GM12878 (cell line): ENCODE measurements around the gene UBP1. TPM values are rescaled to one million over a fixed set of nuclear protein-coding genes. Genes with fewer than 3 reads are reported as not detected.

ENCODE experiments used
- ATAC-seq: fragments of 200-7000 bp; cut with Tn5 transposase; 3 replicates; pipeline ENCODE4 v1.9.1; 2020; ENCODE audit warnings: mild to moderate bottlenecking, moderate library complexity
- BruUV-seq: library from RNA; stranded (reverse); fragments of 400-500 nt; replicated peaks from 2 replicates; lab custom pipeline; 2021; lab: Mats Ljungman, UMichigan
- CTCF ChIA-PET: fragments of 300-600 bp; sonication (Branson Sonifier 250); formaldehyde crosslinking; extraction: SDS; loops from one replicate; lab custom pipeline; 2021; ENCODE audit warnings: inconsistent platforms; lab: Yijun Ruan, JAX
- POLR2A ChIA-PET: fragments of 350-600 bp; formaldehyde crosslinking; extraction: SDS; loops from one replicate; lab custom pipeline; 2021; ENCODE audit warnings: inconsistent platforms; lab: Charles Lee
- RAD21 ChIA-PET: fragments of 300-600 bp; sonication (Branson Sonifier 250); formaldehyde crosslinking; loops from one replicate; lab custom pipeline; 2023; ENCODE audit warnings: antibody characterized with exemption; ENCODE audit not compliant: unreplicated experiment; lab: Charles Lee
- SMC1A ChIA-PET: fragments of 300-600 bp; sonication (Branson Sonifier 250); formaldehyde crosslinking; loops from one replicate; lab custom pipeline; 2023; ENCODE audit not compliant: unreplicated experiment, uncharacterized antibody; lab: Charles Lee
- DNase-seq: peaks from one replicate; pipeline ENCODE4 v3.0.0-alpha.2; 2011; ENCODE audit warnings: low read depth, low spot score
- FAIRE-seq: peaks from 3 replicates; lab custom pipeline; 2011; peaks lifted over from hg19 to GRCh38; lab: Jason Lieb, UNC
- H2AFZ ChIP-seq: 2 replicates; pipeline ENCODE4 v1.6.0; 2011; ENCODE audit warnings: low read depth, low read length, control low read depth; ENCODE audit not compliant: control insufficient read depth
- H3K27ac ChIP-seq: 2 replicates; pipeline ENCODE4 v1.5.1; 2011; ENCODE audit warnings: control low read depth; ENCODE audit not compliant: control insufficient read depth, insufficient read depth
- H3K27me3 ChIP-seq, 2 experiments: replicated peaks in 1 of 2; 2 replicates each; pipeline versions ENCODE4 v1.6.0 to v1.6.1; 2011; ENCODE audit warnings: low read length in 1 of 2; ENCODE audit not compliant: control insufficient read depth in 2 of 2, insufficient read depth in 2 of 2
- H3K36me3 ChIP-seq, 2 experiments: 2 replicates each; pipeline ENCODE4 v1.5.1; 2011; ENCODE audit warnings: low read length in 1 of 2; ENCODE audit not compliant: control insufficient read depth in 2 of 2, insufficient read depth in 2 of 2
- H3K4me1 ChIP-seq: 2 replicates; pipeline ENCODE4 v1.6.1; 2011; ENCODE audit warnings: mild to moderate bottlenecking, low read length, moderate library complexity, mixed read lengths; ENCODE audit not compliant: control insufficient read depth, insufficient read depth
- H3K4me2 ChIP-seq: 2 replicates; pipeline ENCODE4 v1.6.0; 2011; ENCODE audit warnings: control low read depth; ENCODE audit not compliant: control insufficient read depth, insufficient read depth
- H3K4me3 ChIP-seq: fragments of 200-600 bp; sonication (generic); 2 replicates; pipeline ENCODE4 v1.5.1; 2016
- H3K79me2 ChIP-seq: 2 replicates; pipeline ENCODE4 v1.6.0; 2011; ENCODE audit warnings: low read length; ENCODE audit not compliant: control insufficient read depth, insufficient read depth
- H3K9ac ChIP-seq: 2 replicates; pipeline ENCODE4 v1.8.0; 2011; ENCODE audit warnings: low read length, control low read depth, mixed read lengths; ENCODE audit not compliant: control insufficient read depth, insufficient read depth
- H3K9me3 ChIP-seq: replicated peaks from 3 replicates; pipeline ENCODE4 v1.5.1; 2011; ENCODE audit warnings: mild to moderate bottlenecking, low read length; ENCODE audit not compliant: control insufficient read depth, insufficient read depth
- H4K20me1 ChIP-seq: 2 replicates; pipeline ENCODE4 v1.6.0; 2011; ENCODE audit not compliant: control insufficient read depth, insufficient read depth
- CBFB ChIP-seq: IDR thresholded peaks from 2 replicates; pipeline ENCODE4 v1.6.1; 2016; ENCODE audit warnings: antibody characterized with exemption, low read depth
- CREB1 ChIP-seq: IDR thresholded peaks from 2 replicates; pipeline ENCODE4 v1.6.1; 2012; ENCODE audit warnings: low read depth, mild to moderate bottlenecking, inconsistent platforms
- GABPA ChIP-seq: IDR thresholded peaks from 2 replicates; pipeline ENCODE4 v1.6.1; 2014; ENCODE audit warnings: antibody characterized with exemption, low read depth, mild to moderate bottlenecking, inconsistent platforms
- JUND ChIP-seq: IDR thresholded peaks from 2 replicates; pipeline ENCODE4 v1.6.1; 2012; ENCODE audit warnings: low read depth, mild to moderate bottlenecking, low read length, improper control_type of control experiment, moderate library complexity
- LARP7 ChIP-seq: fragments of 450-650 bp; IDR thresholded peaks from 2 replicates; pipeline ENCODE4 v1.6.1; 2017; ENCODE audit warnings: mild to moderate bottlenecking
- MEF2B ChIP-seq: fragments of 450-650 bp; IDR thresholded peaks from 2 replicates; pipeline ENCODE4 v1.6.1; 2018; ENCODE audit warnings: mild to moderate bottlenecking, moderate library complexity; ENCODE audit not compliant: partially characterized antibody, poor library complexity, severe bottlenecking
- MYB ChIP-seq: fragments of 150-350 bp; IDR thresholded peaks from 2 replicates; pipeline ENCODE4 v1.6.1; 2014; ENCODE audit warnings: mild to moderate bottlenecking, low read depth, low read length, borderline replicate concordance
- PAX5 ChIP-seq: IDR thresholded peaks from 2 replicates; pipeline ENCODE4 v1.6.1; 2011; ENCODE audit warnings: low read depth, low read length, borderline replicate concordance
- RBBP5 ChIP-seq: fragments of 200-600 bp; sonication (generic); conservative IDR thresholded peaks from 2 replicates; pipeline ENCODE4 v1.6.1; 2016
- SPI1 ChIP-seq: IDR thresholded peaks from 2 replicates; pipeline ENCODE4 v1.6.1; 2011; ENCODE audit warnings: low read depth, mild to moderate bottlenecking, low read length, moderate library complexity, borderline replicate concordance; ENCODE audit not compliant: insufficient read depth
- TCF12 ChIP-seq: IDR thresholded peaks from 2 replicates; pipeline ENCODE4 v1.6.1; 2011; ENCODE audit warnings: low read depth, mild to moderate bottlenecking, low read length
- WGBS: methylation state at CpG from one replicate; pipeline ENCODE4 v1.1.6; 2016; ENCODE audit warnings: low lambda C conversion rate; ENCODE audit not compliant: insufficient replicate concordance, insufficient coverage; ENCODE audit errors: missing lambda C conversion rate; 5-methylcytosine and 5-hydroxymethylcytosine counted together
- in situ Hi-C: fragments of 300-500 bp; cut with MboI; formaldehyde crosslinking; loops from 9 replicates; pipeline ENCODE4 v1.14.3; 2018; ENCODE audit warnings: mixed read lengths
- intact Hi-C: fragments of 100-400 bp; cut with micrococcal nuclease; formaldehyde crosslinking; loops from one replicate; pipeline ENCODE4 v1.14.2; 2022; ENCODE audit not compliant: unreplicated experiment
- polyA plus RNA-seq, 11 experiments: library from polyadenylated mRNA; depleted of rRNA in 4 of 11; unstranded in 6 of 11; stranded (reverse) in 5 of 11; fragments of >200 nt; fragmentation: Nextera tagmentation in 4 of 11; fragmentation: Illumina TruSeq in 1 of 11; extraction: Ambion mirVana in 4 of 11; extraction: Trizol in 1 of 11; gene quantifications; 1 replicate in 1 of 11; 2 replicates in 10 of 11; pipeline versions ENCODE4 v1.2.1 to v1.2.3, GENCODE V29; 2011 to 2016; ENCODE audit warnings: inconsistent platforms in 2 of 11, missing spikeins in 2 of 11, low read depth in 1 of 11
- total RNA-seq, 4 experiments: library from RNA; depleted of rRNA in 3 of 4; stranded (reverse); fragments of >200 nt in 3 of 4; fragmentation: Illumina TruSeq in 1 of 4; extraction: Trizol in 1 of 4; gene quantifications; 2 replicates each; pipeline versions ENCODE4 v1.2.1 to v1.2.3, GENCODE V29; 2013 to 2021
- TF ChIP-seq, protein P1 (sequence below): fragments of 450-650 bp; IDR thresholded peaks from 2 replicates; pipeline ENCODE4 v1.6.1; 2016; ENCODE audit warnings: mild to moderate bottlenecking, moderate library complexity, borderline replicate concordance
- TF ChIP-seq, protein P2 (sequence below): IDR thresholded peaks from 2 replicates; pipeline ENCODE4 v1.6.1; 2011; ENCODE audit warnings: low read depth, low read length, improper control_type of control experiment, borderline replicate concordance
- TF ChIP-seq, protein P3 (sequence below): IDR thresholded peaks from 2 replicates; pipeline ENCODE4 v1.6.1; 2012; ENCODE audit warnings: low read depth, low read length, improper control_type of control experiment

The UBP1 gene
- total and polyA plus RNA-seq, 10 of the 15 experiments (the other 5 are each of a cell fraction or from before 2014, with no cell fraction given): 9.3 to 93.6 (median 52.4) TPM

DNA sequence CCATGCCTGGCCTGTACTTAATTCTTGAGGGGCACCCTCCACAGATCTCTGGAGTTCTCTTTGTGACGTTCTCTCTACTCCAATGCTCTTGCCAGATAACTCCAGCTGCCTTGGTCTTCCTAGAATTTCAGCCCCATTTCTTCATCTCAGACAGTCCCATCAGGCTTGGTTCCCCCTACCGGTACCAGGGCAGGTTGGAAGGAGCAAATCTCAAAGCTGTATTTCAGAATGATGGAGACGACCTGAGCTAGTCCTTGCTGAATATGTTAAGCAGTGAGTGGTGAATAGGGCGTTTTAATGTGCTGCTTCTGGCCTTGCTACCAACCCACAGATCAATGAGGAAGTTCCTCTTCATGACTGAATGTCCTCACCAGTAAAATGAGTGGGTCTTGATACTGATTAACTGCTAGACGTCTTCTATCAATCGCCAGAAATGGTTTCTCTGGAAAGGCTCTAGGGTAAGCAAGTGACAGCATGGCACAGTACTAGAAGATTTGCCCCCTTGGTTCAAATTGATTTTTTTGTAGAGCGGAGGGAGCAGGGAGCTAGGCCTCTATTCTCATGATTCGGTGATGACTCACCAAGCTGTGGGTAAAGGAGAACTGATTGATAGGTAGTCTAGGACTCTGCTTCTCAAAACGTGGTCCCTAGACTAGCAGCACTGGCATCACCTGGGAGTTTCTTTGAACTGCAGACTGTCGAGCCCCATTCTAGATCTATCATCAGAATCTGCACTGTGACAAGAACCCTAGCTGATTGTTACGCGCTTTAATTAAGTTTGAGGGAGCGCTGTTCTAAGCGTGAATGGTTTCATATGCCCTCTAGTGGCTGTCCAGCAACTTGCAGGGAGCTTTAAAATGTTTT lies 67.8 kb downstream of the UBP1 start:
- H3K9ac ChIP-seq: no peak overlapping the region
- no peak overlapping the region for H3K4me2 ChIP-seq
- no peaks in the 10 kb centered on the region for H3K27me3 ChIP-seq
- intact Hi-C loops (loop anchor here (1.0 kb wide), 2 partner anchors 241 to 425 kb away; no protein-coding TSS in a partner anchor), in situ Hi-C loops (loop anchor here (5.0 to 10.0 kb wide), 2 partner anchors 240 to 418 kb away; partner anchors contain the start of gene CCR4)
- RAD21 ChIA-PET: interaction anchor here (0.8 to 3.7 kb wide), 16 partner anchors 8 to 431 kb away, joined by 3 to 160 read pairs (median 6); partner anchors contain the start of gene CRTAP
- H4K20me1 ChIP-seq: no peaks in the 10 kb centered on the region
- no peak for DNase-seq
- H3K4me1 ChIP-seq: no peaks in the 10 kb centered on the region
- BruUV-seq: no TSS peak
- POLR2A ChIA-PET: interaction anchor here (0.5 to 1.0 kb wide), 5 partner anchors 69 to 262 kb away, joined by 3 to 11 read pairs (median 3); no protein-coding TSS in a partner anchor
- no peak overlapping the region for H3K4me3 ChIP-seq
- H3K9me3 ChIP-seq: no peaks in the 10 kb centered on the region; the same call in 2 of the 3 replicates
- CTCF ChIA-PET: interaction anchor here (0.7 to 6.1 kb wide), 55 partner anchors 8 to 637 kb away, joined by 3 to 319 read pairs (median 4); partner anchors contain the start of gene CCR4
- FAIRE-seq: peak; percentile 94
- H3K27ac ChIP-seq: no peak overlapping the region
- ATAC-seq: peak; percentile 82
- 37% methylated on average over 14 of the region's 14 CpGs for WGBS
- SMC1A ChIA-PET: interaction anchor here (0.8 to 4.4 kb wide), 30 partner anchors 8 to 425 kb away, joined by 3 to 135 read pairs (median 4); no protein-coding TSS in a partner anchor
- H3K36me3 ChIP-seq: no peaks in the 10 kb centered on the region
- no peaks in the 10 kb centered on the region for H3K79me2 ChIP-seq
- H2AFZ ChIP-seq: peak overlapping the region; percentile 64
- TF ChIP-seq, protein P1, sequence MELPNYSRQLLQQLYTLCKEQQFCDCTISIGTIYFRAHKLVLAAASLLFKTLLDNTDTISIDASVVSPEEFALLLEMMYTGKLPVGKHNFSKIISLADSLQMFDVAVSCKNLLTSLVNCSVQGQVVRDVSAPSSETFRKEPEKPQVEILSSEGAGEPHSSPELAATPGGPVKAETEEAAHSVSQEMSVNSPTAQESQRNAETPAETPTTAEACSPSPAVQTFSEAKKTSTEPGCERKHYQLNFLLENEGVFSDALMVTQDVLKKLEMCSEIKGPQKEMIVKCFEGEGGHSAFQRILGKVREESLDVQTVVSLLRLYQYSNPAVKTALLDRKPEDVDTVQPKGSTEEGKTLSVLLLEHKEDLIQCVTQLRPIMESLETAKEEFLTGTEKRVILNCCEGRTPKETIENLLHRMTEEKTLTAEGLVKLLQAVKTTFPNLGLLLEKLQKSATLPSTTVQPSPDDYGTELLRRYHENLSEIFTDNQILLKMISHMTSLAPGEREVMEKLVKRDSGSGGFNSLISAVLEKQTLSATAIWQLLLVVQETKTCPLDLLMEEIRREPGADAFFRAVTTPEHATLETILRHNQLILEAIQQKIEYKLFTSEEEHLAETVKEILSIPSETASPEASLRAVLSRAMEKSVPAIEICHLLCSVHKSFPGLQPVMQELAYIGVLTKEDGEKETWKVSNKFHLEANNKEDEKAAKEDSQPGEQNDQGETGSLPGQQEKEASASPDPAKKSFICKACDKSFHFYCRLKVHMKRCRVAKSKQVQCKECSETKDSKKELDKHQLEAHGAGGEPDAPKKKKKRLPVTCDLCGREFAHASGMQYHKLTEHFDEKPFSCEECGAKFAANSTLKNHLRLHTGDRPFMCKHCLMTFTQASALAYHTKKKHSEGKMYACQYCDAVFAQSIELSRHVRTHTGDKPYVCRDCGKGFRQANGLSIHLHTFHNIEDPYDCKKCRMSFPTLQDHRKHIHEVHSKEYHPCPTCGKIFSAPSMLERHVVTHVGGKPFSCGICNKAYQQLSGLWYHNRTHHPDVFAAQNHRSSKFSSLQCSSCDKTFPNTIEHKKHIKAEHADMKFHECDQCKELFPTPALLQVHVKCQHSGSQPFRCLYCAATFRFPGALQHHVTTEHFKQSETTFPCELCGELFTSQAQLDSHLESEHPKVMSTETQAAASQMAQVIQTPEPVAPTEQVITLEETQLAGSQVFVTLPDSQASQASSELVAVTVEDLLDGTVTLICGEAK: no peak
- TF ChIP-seq, protein P2, sequence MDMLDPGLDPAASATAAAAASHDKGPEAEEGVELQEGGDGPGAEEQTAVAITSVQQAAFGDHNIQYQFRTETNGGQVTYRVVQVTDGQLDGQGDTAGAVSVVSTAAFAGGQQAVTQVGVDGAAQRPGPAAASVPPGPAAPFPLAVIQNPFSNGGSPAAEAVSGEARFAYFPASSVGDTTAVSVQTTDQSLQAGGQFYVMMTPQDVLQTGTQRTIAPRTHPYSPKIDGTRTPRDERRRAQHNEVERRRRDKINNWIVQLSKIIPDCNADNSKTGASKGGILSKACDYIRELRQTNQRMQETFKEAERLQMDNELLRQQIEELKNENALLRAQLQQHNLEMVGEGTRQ: no peak
- TF ChIP-seq SPI1 (no peak), RBBP5 (no peak), JUND (no peak), MEF2B (no peak), CREB1 (0 out of 2 replicates have a peak, but pooled peaks have one; percentile 16), MYB (no peak), PAX5 (no peak), CBFB (no peak), LARP7 (no peak), GABPA (no peak), TCF12 (no peak)
- TF ChIP-seq, protein P3, sequence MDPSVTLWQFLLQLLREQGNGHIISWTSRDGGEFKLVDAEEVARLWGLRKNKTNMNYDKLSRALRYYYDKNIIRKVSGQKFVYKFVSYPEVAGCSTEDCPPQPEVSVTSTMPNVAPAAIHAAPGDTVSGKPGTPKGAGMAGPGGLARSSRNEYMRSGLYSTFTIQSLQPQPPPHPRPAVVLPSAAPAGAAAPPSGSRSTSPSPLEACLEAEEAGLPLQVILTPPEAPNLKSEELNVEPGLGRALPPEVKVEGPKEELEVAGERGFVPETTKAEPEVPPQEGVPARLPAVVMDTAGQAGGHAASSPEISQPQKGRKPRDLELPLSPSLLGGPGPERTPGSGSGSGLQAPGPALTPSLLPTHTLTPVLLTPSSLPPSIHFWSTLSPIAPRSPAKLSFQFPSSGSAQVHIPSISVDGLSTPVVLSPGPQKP: no peak
